ENCODE data around the gene UBA1.

The UBA1 gene

GRCh38 chrX:47172549-47172948 lies 21.1 kb upstream of the UBA1 start:
- Histone ChIP-seq H3K4me3 (ENCODE audit: low read length) (no peak overlapping the region), H3K27me3 (ENCODE audit: control insufficient read depth, insufficient read depth, low read length) (peaks cover 6% of the 10 kb centered on the region), H3K4me2 (ENCODE audit: low read length) (no peak overlapping the region), H3K4me1 (ENCODE audit: control insufficient read depth, insufficient read depth, low read length) (no peaks in the 10 kb centered on the region), H3K9me3 (replicated peaks; ENCODE audit: low read length) (no peaks in the 10 kb centered on the region), H3K9ac (ENCODE audit: low read depth, low read length) (no peak overlapping the region), H3K36me3 (ENCODE audit: insufficient read depth, low read length) (peaks cover 31% of the 10 kb centered on the region)

- Histone ChIP-seq H3K4me1 (ENCODE audit: control insufficient read depth, insufficient read depth, low read length) (no peaks in the 10 kb centered on the region), H3K4me3 (ENCODE audit: low read length) (no peak overlapping the region), H3K4me2 (ENCODE audit: low read length) (no peak overlapping the region), H3K9ac (ENCODE audit: low read depth, low read length) (no peak overlapping the region), H3K36me3 (ENCODE audit: insufficient read depth, low read length) (peaks cover 37% of the 10 kb centered on the region), H3K27me3 (ENCODE audit: control insufficient read depth, insufficient read depth, low read length) (peaks cover 6% of the 10 kb centered on the region), H3K9me3 (replicated peaks; ENCODE audit: low read length) (no peaks in the 10 kb centered on the region)
Observed at GRCh38 chrX:47172971-47173792, 20.4 kb upstream of the UBA1 start.

- H3K9me3 ChIP-seq (replicated peaks; ENCODE audit: low read length): no peaks in the 10 kb centered on the region
- H3K9ac ChIP-seq (ENCODE audit: low read depth, low read length): no peak overlapping the region
- H3K4me3 ChIP-seq (ENCODE audit: low read length): no peak overlapping the region
- peaks cover 8% of the 10 kb centered on the region for H3K4me1 ChIP-seq (ENCODE audit: control insufficient read depth, insufficient read depth, low read length)
- H3K27me3 ChIP-seq (ENCODE audit: control insufficient read depth, insufficient read depth, low read length): peaks cover 6% of the 10 kb centered on the region
- peaks cover 34% of the 10 kb centered on the region for H3K36me3 ChIP-seq (ENCODE audit: insufficient read depth, low read length)
- H3K4me2 ChIP-seq (ENCODE audit: low read length): no peak overlapping the region
Observed at GRCh38 chrX:47174376-47174775, 19.3 kb upstream of the UBA1 start.

GRCh38 chrX:47174846-47175587 lies 18.6 kb upstream of the UBA1 start:
- Histone ChIP-seq H3K9me3 (replicated peaks; ENCODE audit: low read length) (no peaks in the 10 kb centered on the region), H3K4me3 (ENCODE audit: low read length) (no peak overlapping the region), H3K4me1 (ENCODE audit: control insufficient read depth, insufficient read depth, low read length) (peaks cover 12% of the 10 kb centered on the region), H3K4me2 (ENCODE audit: low read length) (no peak overlapping the region), H3K9ac (ENCODE audit: low read depth, low read length) (no peak overlapping the region), H3K36me3 (ENCODE audit: insufficient read depth, low read length) (peaks cover 37% of the 10 kb centered on the region), H3K27me3 (ENCODE audit: control insufficient read depth, insufficient read depth, low read length) (peaks cover 6% of the 10 kb centered on the region)

GRCh38 chrX:47175588-47175980 lies 18.0 kb upstream of the UBA1 start:
- Histone ChIP-seq H3K4me2 (ENCODE audit: low read length) (no peak overlapping the region), H3K4me1 (ENCODE audit: control insufficient read depth, insufficient read depth, low read length) (peaks cover 12% of the 10 kb centered on the region), H3K9me3 (replicated peaks; ENCODE audit: low read length) (no peaks in the 10 kb centered on the region), H3K36me3 (ENCODE audit: insufficient read depth, low read length) (peaks cover 37% of the 10 kb centered on the region), H3K9ac (ENCODE audit: low read depth, low read length) (no peak overlapping the region), H3K4me3 (ENCODE audit: low read length) (no peak overlapping the region), H3K27me3 (ENCODE audit: control insufficient read depth, insufficient read depth, low read length) (peaks cover 9% of the 10 kb centered on the region)

- peaks cover 9% of the 10 kb centered on the region for H3K27me3 ChIP-seq (ENCODE audit: control insufficient read depth, insufficient read depth, low read length)
- H3K36me3 ChIP-seq (ENCODE audit: insufficient read depth, low read length): peaks cover 36% of the 10 kb centered on the region
Observed at GRCh38 chrX:47176101-47176740, 17.4 kb upstream of the UBA1 start.

GRCh38 chrX:47177079-47177478 lies 16.6 kb upstream of the UBA1 start:
- H3K36me3 ChIP-seq (ENCODE audit: insufficient read depth, low read length): peaks cover 31% of the 10 kb centered on the region

More at GRCh38 chrX:47176101-47176740, 17.4 kb upstream of the UBA1 start:
- no peak overlapping the region for H3K4me3 ChIP-seq (ENCODE audit: low read length)
- H3K9me3 ChIP-seq (replicated peaks; ENCODE audit: low read length): no peaks in the 10 kb centered on the region
- no peak overlapping the region for H3K9ac ChIP-seq (ENCODE audit: low read depth, low read length)
- H3K4me1 ChIP-seq (ENCODE audit: control insufficient read depth, insufficient read depth, low read length): peaks cover 12% of the 10 kb centered on the region
- no peak overlapping the region for H3K4me2 ChIP-seq (ENCODE audit: low read length)

GRCh38 chrX:47178337-47178736 lies 15.3 kb upstream of the UBA1 start:
- Histone ChIP-seq H3K9ac (ENCODE audit: low read depth, low read length) (no peak overlapping the region), H3K27me3 (ENCODE audit: control insufficient read depth, insufficient read depth, low read length) (peaks cover 9% of the 10 kb centered on the region), H3K4me3 (ENCODE audit: low read length) (no peak overlapping the region), H3K36me3 (ENCODE audit: insufficient read depth, low read length) (peaks cover 24% of the 10 kb centered on the region), H3K9me3 (replicated peaks; ENCODE audit: low read length) (no peaks in the 10 kb centered on the region), H3K4me2 (ENCODE audit: low read length) (no peak overlapping the region), H3K4me1 (ENCODE audit: control insufficient read depth, insufficient read depth, low read length) (peaks cover 12% of the 10 kb centered on the region)

More at GRCh38 chrX:47177079-47177478, 16.6 kb upstream of the UBA1 start:
- Histone ChIP-seq H3K27me3 (ENCODE audit: control insufficient read depth, insufficient read depth, low read length) (peaks cover 13% of the 10 kb centered on the region), H3K9me3 (replicated peaks; ENCODE audit: low read length) (no peaks in the 10 kb centered on the region), H3K4me2 (ENCODE audit: low read length) (no peak overlapping the region), H3K4me1 (ENCODE audit: control insufficient read depth, insufficient read depth, low read length) (peaks cover 12% of the 10 kb centered on the region), H3K4me3 (ENCODE audit: low read length) (no peak overlapping the region), H3K9ac (ENCODE audit: low read depth, low read length) (no peak overlapping the region)

GRCh38 chrX:47179221-47179927 lies 14.3 kb upstream of the UBA1 start:
- Histone ChIP-seq H3K36me3 (ENCODE audit: insufficient read depth, low read length) (peaks cover 24% of the 10 kb centered on the region), H3K9ac (ENCODE audit: low read depth, low read length) (no peak overlapping the region)

GRCh38 chrX:47179928-47180255 lies 13.7 kb upstream of the UBA1 start:
- Histone ChIP-seq H3K27me3 (ENCODE audit: control insufficient read depth, insufficient read depth, low read length) (peaks cover 9% of the 10 kb centered on the region), H3K4me3 (ENCODE audit: low read length) (no peak overlapping the region), H3K9me3 (replicated peaks; ENCODE audit: low read length) (no peaks in the 10 kb centered on the region), H3K4me1 (ENCODE audit: control insufficient read depth, insufficient read depth, low read length) (peaks cover 12% of the 10 kb centered on the region), H3K36me3 (ENCODE audit: insufficient read depth, low read length) (peaks cover 24% of the 10 kb centered on the region), H3K4me2 (ENCODE audit: low read length) (no peak overlapping the region), H3K9ac (ENCODE audit: low read depth, low read length) (no peak overlapping the region)

More at GRCh38 chrX:47179221-47179927, 14.3 kb upstream of the UBA1 start:
- H3K4me1 ChIP-seq (ENCODE audit: control insufficient read depth, insufficient read depth, low read length): peaks cover 12% of the 10 kb centered on the region
- peaks cover 9% of the 10 kb centered on the region for H3K27me3 ChIP-seq (ENCODE audit: control insufficient read depth, insufficient read depth, low read length)
- H3K4me3 ChIP-seq (ENCODE audit: low read length): no peak overlapping the region
- no peak overlapping the region for H3K4me2 ChIP-seq (ENCODE audit: low read length)
- H3K9me3 ChIP-seq (replicated peaks; ENCODE audit: low read length): no peaks in the 10 kb centered on the region

GRCh38 chrX:47180346-47180745 lies 13.3 kb upstream of the UBA1 start:
- H3K9ac ChIP-seq (ENCODE audit: low read depth, low read length): no peak overlapping the region
- no peaks in the 10 kb centered on the region for H3K9me3 ChIP-seq (replicated peaks; ENCODE audit: low read length)
- H3K4me1 ChIP-seq (ENCODE audit: control insufficient read depth, insufficient read depth, low read length): peaks cover 12% of the 10 kb centered on the region
- peaks cover 22% of the 10 kb centered on the region for H3K36me3 ChIP-seq (ENCODE audit: insufficient read depth, low read length)
- H3K4me2 ChIP-seq (ENCODE audit: low read length): no peak overlapping the region
- no peak overlapping the region for H3K4me3 ChIP-seq (ENCODE audit: low read length)
- H3K27me3 ChIP-seq (ENCODE audit: control insufficient read depth, insufficient read depth, low read length): peaks cover 9% of the 10 kb centered on the region

Measured in skeletal muscle satellite cell (primary cell).